NCI-H526 (cell line): Measurements from ENCODE around the gene ATP8B1.
A peak's percentile ranks its signal among the peaks of the same experiment; 100 is the strongest.
"Not testable (repeated sequence)": the region's sequence is repeated elsewhere in the genome, so short reads cannot be mapped to it uniquely, and the experiment has no call there.

ENCODE experiments used
- DNase-seq, 2 experiments: peaks; one replicate each; lab custom pipeline; 2025; lab: John Stamatoyannopoulos, UW

ATP8B1 gene

GRCh38 chr18:57764995-57765394 lies 38.1 kb downstream of the ATP8B1 start:
- DNase-seq = peak in 1 of 2 experiments; percentile 3

DNA sequence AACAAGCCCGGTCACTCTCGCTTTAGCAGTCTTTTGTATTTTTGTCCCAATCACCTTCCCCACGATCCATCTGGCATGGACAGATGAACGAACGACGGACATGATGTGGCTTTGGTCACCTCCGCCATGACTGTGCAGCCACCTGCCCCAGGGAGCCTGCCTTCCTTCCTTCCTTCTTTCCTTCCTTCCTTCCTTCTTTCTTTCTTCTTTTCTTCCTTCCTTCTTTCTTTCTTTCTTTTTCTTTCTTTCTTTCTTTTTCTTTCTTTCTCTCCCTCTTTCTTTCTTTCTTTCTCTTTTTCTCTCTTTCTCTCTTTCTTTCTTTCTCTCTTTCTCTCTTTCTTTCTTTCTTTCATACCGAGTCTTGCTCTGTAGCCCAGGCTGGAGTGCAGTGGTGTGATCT lies 39.0 kb downstream of the ATP8B1 start:
- no peak for DNase-seq

- no peak for DNase-seq
Observed at GRCh38 chr18:57762686-57763085, 40.4 kb downstream of the ATP8B1 start.

- DNase-seq = no peak
Observed at GRCh38 chr18:57759650-57760049, 43.5 kb downstream of the ATP8B1 start.

GRCh38 chr18:57755473-57756067 lies 47.5 kb downstream of the ATP8B1 start:
- peak in 1 of 2 experiments; percentile 6 for DNase-seq

DNA sequence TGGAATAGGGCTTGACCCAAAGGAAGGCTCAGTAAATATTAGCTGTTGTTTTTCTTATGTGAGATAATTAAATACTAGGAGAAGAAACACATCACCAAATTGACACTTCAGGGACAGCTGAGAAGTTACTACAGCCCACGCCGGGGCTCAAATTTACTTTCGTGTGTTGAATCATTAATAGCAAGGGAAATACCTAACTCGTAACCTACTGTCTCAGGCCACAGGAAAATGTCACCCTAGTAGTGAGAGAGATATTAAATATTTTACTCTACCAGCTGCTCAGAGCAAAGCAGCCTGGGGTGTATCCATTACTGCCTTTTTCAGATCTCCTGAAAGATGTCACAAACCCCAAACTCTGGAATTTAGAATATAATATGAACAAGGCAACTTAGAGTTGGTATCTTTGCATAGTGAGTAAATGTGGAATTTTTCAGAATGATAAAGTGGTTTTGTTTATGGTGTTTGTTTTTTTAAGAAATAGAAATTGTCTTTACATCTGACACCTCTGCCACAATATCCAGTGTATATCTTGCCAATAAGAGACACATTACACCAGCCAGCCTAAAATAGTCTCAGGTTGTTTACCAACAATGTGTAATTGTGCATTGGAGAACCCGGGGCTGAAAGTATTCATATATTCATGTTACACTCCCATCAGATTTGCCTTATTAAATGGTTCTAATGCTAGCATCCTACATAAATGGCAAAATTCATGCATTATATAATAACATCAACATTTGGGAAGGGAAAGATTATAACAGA lies 48.4 kb downstream of the ATP8B1 start:
- DNase-seq = no peak

- DNase-seq = no peak
Observed at GRCh38 chr18:57753063-57753462, 50.1 kb downstream of the ATP8B1 start.

DNA sequence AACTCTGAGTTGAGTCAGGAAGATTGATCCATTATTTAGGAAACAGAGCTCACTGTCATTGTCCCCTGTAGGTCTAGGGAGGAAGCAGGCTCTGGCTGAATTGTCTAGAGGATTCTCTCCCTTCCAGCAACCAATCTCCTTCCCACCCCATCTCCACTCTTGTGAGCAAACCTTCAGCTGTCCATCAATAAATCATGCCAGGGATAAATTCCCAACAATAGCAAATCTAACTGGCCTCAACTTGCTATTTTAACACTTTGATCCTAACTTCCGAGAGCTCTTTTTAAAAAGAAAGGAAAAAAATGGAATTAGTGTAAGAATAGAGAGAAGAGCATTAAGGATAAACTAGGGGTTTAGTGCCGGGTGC lies 53.5 kb downstream of the ATP8B1 start:
- no peak for DNase-seq

DNA sequence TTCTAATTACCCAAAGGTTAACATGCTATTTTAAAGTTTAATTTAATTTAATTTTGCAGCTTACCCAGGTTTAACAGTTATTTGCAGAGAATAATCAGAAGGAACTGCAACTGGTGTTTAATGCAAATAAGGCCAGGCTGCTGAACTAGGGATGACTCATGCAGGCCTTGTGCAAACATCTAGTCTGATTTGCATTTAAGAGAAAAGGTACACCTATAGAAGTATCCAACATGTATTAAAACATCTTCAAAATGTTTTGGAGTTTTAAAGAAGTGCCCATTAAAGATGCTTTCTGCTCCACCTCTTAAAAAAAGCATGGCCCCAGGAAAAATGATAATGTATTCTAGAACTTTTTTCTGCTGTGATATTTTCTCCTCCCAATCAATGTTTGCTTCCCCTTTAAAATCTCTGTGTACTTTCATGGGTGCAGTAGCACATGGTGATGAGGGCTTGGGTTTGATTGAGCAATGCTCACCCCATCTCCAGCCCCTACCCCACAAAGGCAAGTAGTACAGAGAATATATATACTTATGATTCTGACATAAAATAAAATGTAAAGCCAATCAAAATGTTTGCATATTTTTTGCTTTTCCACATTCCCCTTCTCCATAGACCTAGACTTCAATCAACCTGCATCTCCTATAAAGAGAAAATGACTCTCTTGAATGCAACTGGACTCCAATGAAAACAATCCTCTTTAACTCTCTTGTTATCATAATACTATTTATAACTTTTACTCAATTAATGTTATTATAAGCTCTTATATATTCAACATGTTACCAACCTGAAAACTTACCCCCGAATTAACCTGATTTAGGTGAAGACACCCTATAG lies 54.1 kb downstream of the ATP8B1 start:
- DNase-seq = peak; percentile 83

- peak in 1 of 2 experiments; percentile 43 for DNase-seq
Observed at GRCh38 chr18:57747809-57748680, 55.1 kb downstream of the ATP8B1 start.

DNA sequence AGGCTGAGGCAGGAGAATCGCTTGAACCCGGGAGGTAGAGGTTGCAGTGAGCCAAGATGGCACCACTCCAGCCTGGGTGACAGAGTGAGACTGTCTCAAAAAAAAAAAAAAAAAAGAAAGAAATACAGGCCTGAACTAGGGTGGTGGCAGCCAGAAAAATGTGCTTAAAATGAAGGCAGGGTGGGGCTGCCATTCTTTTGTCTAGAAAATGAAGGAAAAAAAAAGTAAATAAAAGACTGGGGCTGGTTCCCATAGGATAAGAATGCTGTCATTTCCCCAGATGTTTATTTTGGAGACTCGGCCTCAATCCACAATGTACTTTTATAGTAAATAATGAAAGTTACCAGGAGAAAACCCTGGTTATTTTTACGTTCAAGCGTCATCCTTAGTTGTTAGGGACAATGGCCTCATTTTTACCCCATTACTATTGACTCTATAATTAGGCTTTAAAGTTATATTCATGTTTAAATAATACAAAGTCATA lies 58.9 kb downstream of the ATP8B1 start:
- no peak for DNase-seq

GRCh38 chr18:57743008-57743407 lies 60.1 kb downstream of the ATP8B1 start:
- no peak for DNase-seq

- no peak for DNase-seq
Observed at GRCh38 chr18:57741273-57741672, 61.8 kb downstream of the ATP8B1 start.

GRCh38 chr18:57738078-57738477 lies 65.0 kb downstream of the ATP8B1 start:
- no peak for DNase-seq

GRCh38 chr18:57737400-57738060 lies 65.6 kb downstream of the ATP8B1 start:
- DNase-seq = no peak

DNA sequence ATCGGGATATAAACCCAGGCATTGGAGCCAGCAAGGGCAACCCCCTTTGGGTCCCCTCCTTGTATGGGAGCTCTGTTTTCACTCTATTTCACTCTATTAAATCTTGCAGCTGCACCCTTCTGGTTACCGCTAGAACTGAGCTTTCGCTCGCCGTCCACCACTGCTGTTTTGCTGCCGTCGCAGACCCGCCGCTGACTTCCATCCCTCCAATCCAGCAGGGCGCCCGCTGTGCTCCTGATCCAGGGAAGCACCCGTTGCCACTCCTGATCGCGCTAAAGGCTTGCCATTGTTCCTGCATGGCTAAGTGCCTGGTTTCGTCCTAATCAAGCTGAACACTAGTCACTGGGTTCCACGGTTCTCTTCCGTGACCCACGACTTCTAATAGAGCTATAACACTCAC lies 68.1 kb downstream of the ATP8B1 start:
- DNase-seq = not testable (repeated sequence)

GRCh38 chr18:57733861-57734260 lies 69.3 kb downstream of the ATP8B1 start:
- DNase-seq = no peak

DNA sequence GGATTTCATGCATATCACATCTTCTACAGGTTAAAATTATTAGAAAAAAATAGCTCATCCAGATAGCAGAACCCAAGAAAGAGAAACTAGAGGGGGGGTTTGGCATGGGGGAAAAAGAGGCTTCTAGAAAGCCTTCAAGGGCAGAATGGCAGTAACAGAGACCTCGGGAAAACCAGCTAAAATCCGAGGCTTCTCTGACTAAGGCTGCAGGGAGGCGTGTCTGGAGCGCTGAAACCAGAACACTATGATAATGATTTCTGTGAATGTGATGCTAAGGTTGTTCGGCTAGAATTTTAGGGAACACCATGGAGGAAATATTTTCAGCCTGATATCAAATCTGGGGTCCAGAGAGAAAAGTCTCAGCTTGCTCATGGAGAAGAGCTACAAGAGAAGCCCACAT lies 73.0 kb downstream of the ATP8B1 start:
- DNase-seq = no peak

GRCh38 chr18:57728941-57729511 lies 74.1 kb downstream of the ATP8B1 start:
- no peak for DNase-seq

GRCh38 chr18:57727952-57728807 lies 74.9 kb downstream of the ATP8B1 start:
- no peak for DNase-seq
